Endothelial cell of umbilical vein (primary cell): ENCODE data around the gene CDC37L1. TPM values are rescaled to one million over a fixed set of nuclear protein-coding genes. Genes with fewer than 3 reads are reported as not detected.

Source experiments
- BruUV-seq: library from RNA; stranded (reverse); fragments of 400-500 nt; replicated peaks from 2 replicates; lab custom pipeline; 2021; lab: Mats Ljungman, UMichigan
- CTCF ChIA-PET: fragments of 300-600, 350-600 bp; sonication (Branson Sonifier 250); formaldehyde crosslinking; loops from one replicate; lab custom pipeline; 2021; ENCODE audit warnings: antibody characterized with exemption, inconsistent platforms; lab: Charles Lee
- POLR2A ChIA-PET: fragments of 300-600, 350-600 bp; sonication (Branson Sonifier 250); formaldehyde crosslinking; loops from one replicate; lab custom pipeline; 2021; ENCODE audit warnings: antibody characterized with exemption, inconsistent platforms; lab: Charles Lee
- DNase-seq: peaks from one replicate; pipeline ENCODE4 v3.0.0-alpha.2; 2011; ENCODE audit warnings: low read depth, low spot score
- FAIRE-seq: peaks from 2 replicates; lab custom pipeline; 2011; peaks lifted over from hg19 to GRCh38; lab: Jason Lieb, UNC
- H2AFZ ChIP-seq: 2 replicates; pipeline ENCODE4 v1.6.0; 2012; ENCODE audit warnings: low read depth, low read length, control low read depth, inconsistent platforms
- H3K27ac ChIP-seq: 2 replicates; pipeline ENCODE4 v1.5.1; 2011; ENCODE audit warnings: low read depth, mild to moderate bottlenecking, control low read depth, low read length, moderate library complexity; ENCODE audit not compliant: insufficient read depth
- H3K27me3 ChIP-seq, 2 experiments: 2 replicates each; pipeline versions ENCODE4 v1.6.0 to v1.6.1; 2011; ENCODE audit warnings: low read length in 2 of 2, mixed read lengths in 1 of 2; ENCODE audit not compliant: control insufficient read depth in 2 of 2, insufficient read depth in 2 of 2
- H3K36me3 ChIP-seq, 2 experiments: 2 replicates in 1 of 2; 3 replicates in 1 of 2; pipeline ENCODE4 v1.5.1; 2011; ENCODE audit warnings: low read length in 2 of 2, mild to moderate bottlenecking in 1 of 2, moderate library complexity in 1 of 2; ENCODE audit not compliant: control insufficient read depth in 2 of 2, insufficient read depth in 2 of 2; ENCODE audit errors: extremely low read depth in 1 of 2
- H3K4me1 ChIP-seq: 3 replicates; pipeline ENCODE4 v1.5.1; 2011; ENCODE audit warnings: mild to moderate bottlenecking, low read length; ENCODE audit not compliant: control insufficient read depth, insufficient read depth; ENCODE audit errors: extremely low read depth
- H3K4me2 ChIP-seq: 2 replicates; pipeline ENCODE4 v1.6.1; 2011; ENCODE audit warnings: low read length, control low read depth, mixed read lengths; ENCODE audit not compliant: insufficient read depth
- H3K4me3 ChIP-seq, 3 experiments: fragments of 200-600 bp in 1 of 3; sonication (generic), shearing (Covaris generic) in 1 of 3; replicated peaks in 1 of 3; 2 replicates each; pipeline ENCODE4 v1.5.1; 2011 to 2016; ENCODE audit warnings: control low read depth in 3 of 3, low read length in 3 of 3, mild to moderate bottlenecking in 2 of 3, inconsistent platforms in 1 of 3, low read depth in 1 of 3, moderate library complexity in 1 of 3; ENCODE audit not compliant: insufficient read depth in 1 of 3
- H3K79me2 ChIP-seq: 2 replicates; pipeline ENCODE4 v1.6.0; 2012; ENCODE audit warnings: low read length, inconsistent platforms; ENCODE audit not compliant: control insufficient read depth, insufficient read depth
- H3K9ac ChIP-seq: replicated peaks from 2 replicates; pipeline ENCODE3; 2011; ENCODE audit warnings: low read length, control low read depth; ENCODE audit not compliant: insufficient read depth; ENCODE audit errors: extremely low read depth
- H3K9me1 ChIP-seq: replicated peaks from 3 replicates; pipeline ENCODE4 v1.6.0; 2011; ENCODE audit warnings: mild to moderate bottlenecking, low read length; ENCODE audit not compliant: control insufficient read depth, insufficient read depth; ENCODE audit errors: extremely low read depth
- H3K9me3 ChIP-seq: replicated peaks from 2 replicates; pipeline ENCODE4 v1.5.1; 2012; ENCODE audit warnings: low read length, inconsistent platforms; ENCODE audit not compliant: control insufficient read depth, insufficient read depth
- H4K20me1 ChIP-seq: replicated peaks from 2 replicates; pipeline ENCODE3; 2011; ENCODE audit warnings: mild to moderate bottlenecking, low read length; ENCODE audit not compliant: control insufficient read depth, insufficient read depth; ENCODE audit errors: extremely low read depth
- CTCF ChIP-seq, 2 donors: IDR thresholded peaks; 1 replicate in 1 of 2; 2 replicates in 1 of 2; pipeline ENCODE4 v1.5.1; 2011; ENCODE audit warnings: low read length in 2 of 2, mild to moderate bottlenecking in 2 of 2, moderate library complexity in 2 of 2, control low read depth in 1 of 2, inconsistent platforms in 1 of 2, low read depth in 1 of 2; ENCODE audit not compliant: insufficient read depth in 1 of 2; ENCODE audit errors: extremely low read depth in 1 of 2
- EZH2 ChIP-seq: IDR thresholded peaks from 2 replicates; pipeline ENCODE4 v1.6.1; 2012; ENCODE audit warnings: borderline replicate concordance, low read depth, mild to moderate bottlenecking, moderate library complexity, low read length, inconsistent platforms; ENCODE audit not compliant: severe bottlenecking
- FOS ChIP-seq: IDR thresholded peaks from 2 replicates; pipeline ENCODE4 v1.6.1; 2011; ENCODE audit warnings: mild to moderate bottlenecking, low read length, moderate library complexity, borderline replicate concordance; ENCODE audit not compliant: insufficient read depth
- GATA2 ChIP-seq: IDR thresholded peaks from 2 replicates; pipeline ENCODE4 v1.7.0; 2011; ENCODE audit warnings: low read depth, mild to moderate bottlenecking, moderate library complexity, mixed read lengths, low read length; ENCODE audit not compliant: insufficient read length, insufficient read depth
- JUN ChIP-seq: IDR thresholded peaks from 2 replicates; pipeline ENCODE4 v1.6.1; 2011; ENCODE audit warnings: borderline replicate concordance, low read depth; ENCODE audit not compliant: insufficient read length, insufficient read depth
- MYC ChIP-seq: IDR thresholded peaks from one replicate; pipeline ENCODE4 v1.6.1; 2011; ENCODE audit warnings: mild to moderate bottlenecking, low read depth, low read length
- POLR2A ChIP-seq: IDR thresholded peaks from 2 replicates; pipeline ENCODE4 v1.6.1; 2012; ENCODE audit warnings: low read depth, mild to moderate bottlenecking, control low read depth, low read length
- POLR2AphosphoS5 ChIP-seq: IDR thresholded peaks from 2 replicates; pipeline ENCODE4 v1.6.1; 2012; ENCODE audit warnings: low read depth, mild to moderate bottlenecking, control low read depth, low read length, moderate library complexity; ENCODE audit not compliant: insufficient read depth
- dilution Hi-C: fragments of 300-500 bp; cut with MboI; formaldehyde crosslinking; loops from one replicate; pipeline ENCODE4 v1.15.0; 2019; ENCODE audit warnings: low sequenced_read_pairs; ENCODE audit not compliant: extremely low pct_ligation_motif_present
- intact Hi-C: fragments of 100-400 bp; cut with micrococcal nuclease; formaldehyde crosslinking; loops from one replicate; pipeline ENCODE4 v1.10.0; 2022
- polyA plus RNA-seq, 4 experiments: library from polyadenylated mRNA; depleted of rRNA in 3 of 4; stranded (reverse) in 3 of 4; unstranded in 1 of 4; fragments of >200 nt; gene quantifications; 2 replicates each; pipeline versions ENCODE4 v1.2.1 to v1.2.3, GENCODE V29; 2011 to 2012; ENCODE audit warnings: missing spikeins in 1 of 4
- total RNA-seq: library from RNA; stranded (reverse); gene quantifications from 2 replicates; pipeline ENCODE4 v1.2.3, GENCODE V29; 2021
- TF ChIP-seq, protein P1 (sequence below): IDR thresholded peaks from 2 replicates; pipeline ENCODE4 v1.6.1; 2011; ENCODE audit not compliant: insufficient read depth, insufficient read length

Gene CDC37L1
- total and polyA plus RNA-seq, 2 donors (not counting 3 experiments of a cell fraction or from before 2014, with no cell fraction given): 2.6 to 6.8 TPM

GRCh38 chr9:4740388-4740637, 60.9 kb downstream of the CDC37L1 start:
- Histone ChIP-seq H3K9ac (peak overlapping the region; percentile 92), H3K36me3 (no peaks in the 10 kb centered on the region), H4K20me1 (no peaks in the 10 kb centered on the region), H3K79me2 (peaks cover 28% of the 10 kb centered on the region), H2AFZ (peak overlapping the region; percentile 99), H3K4me1 (peaks cover 10% of the 10 kb centered on the region), H3K9me3 (no peaks in the 10 kb centered on the region), H3K4me2 (peak overlapping the region; percentile 100), H3K27ac (peak overlapping the region; percentile 77), H3K4me3 (peak overlapping the region; percentile 69 to 94 (median 90)), H3K27me3 (no peaks in the 10 kb centered on the region), H3K9me1 (no peaks in the 10 kb centered on the region)
- TF ChIP-seq POLR2AphosphoS5 (no peak), POLR2A (no peak), FOS (no peak), MYC (no peak), EZH2 (no peak), JUN (no peak), GATA2 (no peak), CTCF (IDR thresholded peaks at IDR 0.05; ENCODE audit: extremely low read depth in 1 of 2, insufficient read depth in 1 of 2, low read depth in 1 of 2, low read length in 2 of 2) (no peak)
- TF ChIP-seq, protein P1, sequence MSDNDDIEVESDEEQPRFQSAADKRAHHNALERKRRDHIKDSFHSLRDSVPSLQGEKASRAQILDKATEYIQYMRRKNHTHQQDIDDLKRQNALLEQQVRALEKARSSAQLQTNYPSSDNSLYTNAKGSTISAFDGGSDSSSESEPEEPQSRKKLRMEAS: no peak
- ChIA-PET POLR2A (no interaction called here), CTCF (interaction anchor here (0.6 to 2.4 kb wide), 8 partner anchors 9 to 1415 kb away, joined by 3 to 12 read pairs (median 6); partner anchors contain the start of gene CDC37L1)
- dilution Hi-C loops (no loop called here), intact Hi-C loops (loop anchor here (1.0 to 5.0 kb wide), 5 partner anchors 62 to 358 kb away; partner anchors contain the start of genes CDC37L1, PLPP6 and SLC1A1)
- peak; percentile 60 for DNase-seq
- peak; percentile 40 for FAIRE-seq
- no TSS peak for BruUV-seq
